GM18867 (cell line): ENCODE results near the gene ZMYND12.

Experiments used
- ATAC-seq: cut with Tn5 transposase; IDR thresholded peaks from one replicate; pipeline ENCODE4 v1.9.1; 2021; ENCODE audit warnings: mild to moderate bottlenecking, moderate library complexity; ENCODE audit not compliant: unreplicated experiment

Gene ZMYND12

GRCh38 chr1:42399315-42400100 is 56.3 kb downstream of the ZMYND12 start:
- ATAC-seq, result no peak

DNA sequence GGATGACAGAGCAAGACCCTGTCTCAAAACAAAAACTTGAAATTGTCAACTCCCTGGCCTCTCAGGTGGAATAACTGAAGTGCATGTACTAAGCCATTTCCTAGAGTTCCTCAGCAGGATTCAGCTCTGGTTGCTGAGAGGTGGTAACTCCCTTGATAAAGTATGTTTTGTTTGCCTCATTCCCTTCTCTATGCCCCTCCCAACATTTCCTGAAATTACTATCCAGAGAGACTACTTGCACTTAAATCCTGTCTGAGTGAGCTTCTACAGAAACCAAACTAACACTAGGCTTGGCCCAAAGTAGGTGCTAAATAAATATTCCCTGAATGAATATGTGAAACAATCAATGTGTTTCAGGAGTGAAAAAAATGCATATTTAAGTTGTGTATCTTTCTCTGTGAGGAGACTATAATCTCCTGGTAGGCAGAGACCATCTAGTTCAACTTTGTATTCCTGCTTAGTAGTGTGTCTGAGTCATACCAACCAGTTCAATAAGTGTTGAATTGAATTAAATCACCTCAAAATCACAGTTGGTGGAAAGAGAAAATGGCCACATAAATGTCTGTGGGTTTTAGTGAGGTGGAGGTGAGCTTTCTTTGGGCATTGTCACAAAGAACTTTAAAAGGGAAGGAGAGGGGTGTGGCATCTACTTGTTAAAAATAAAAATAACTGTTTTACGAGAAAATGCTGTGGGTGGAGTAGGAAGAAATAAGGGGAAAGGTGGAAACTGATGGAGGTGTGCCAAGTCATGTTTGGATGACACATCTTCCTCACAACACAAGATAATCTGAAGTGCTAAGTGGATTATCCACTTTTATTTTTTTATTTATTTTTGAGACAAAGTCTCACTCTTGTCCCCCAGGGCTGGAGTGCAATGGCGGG is 62.6 kb downstream of the ZMYND12 start:
- ATAC-seq, result no peak

DNA sequence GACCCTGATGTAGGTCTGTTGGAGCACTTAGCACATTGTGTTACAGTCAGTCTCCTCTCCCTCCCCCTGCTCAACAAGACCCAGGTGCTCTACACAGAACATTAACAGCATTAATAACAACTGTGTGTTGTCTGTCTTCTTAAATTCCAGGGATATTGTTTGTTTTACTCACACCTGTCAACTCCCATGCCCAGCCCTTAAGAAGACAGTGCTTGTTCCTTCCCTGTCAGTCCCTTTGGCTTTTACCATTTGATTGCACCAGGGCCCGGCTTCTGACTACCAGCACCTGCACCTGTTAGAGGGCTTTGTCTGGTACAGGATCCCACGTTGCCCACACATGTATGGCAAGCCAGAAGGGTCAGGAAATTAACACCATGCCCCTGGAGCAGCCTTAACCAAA is 63.6 kb downstream of the ZMYND12 start:
- ATAC-seq, result no peak

DNA sequence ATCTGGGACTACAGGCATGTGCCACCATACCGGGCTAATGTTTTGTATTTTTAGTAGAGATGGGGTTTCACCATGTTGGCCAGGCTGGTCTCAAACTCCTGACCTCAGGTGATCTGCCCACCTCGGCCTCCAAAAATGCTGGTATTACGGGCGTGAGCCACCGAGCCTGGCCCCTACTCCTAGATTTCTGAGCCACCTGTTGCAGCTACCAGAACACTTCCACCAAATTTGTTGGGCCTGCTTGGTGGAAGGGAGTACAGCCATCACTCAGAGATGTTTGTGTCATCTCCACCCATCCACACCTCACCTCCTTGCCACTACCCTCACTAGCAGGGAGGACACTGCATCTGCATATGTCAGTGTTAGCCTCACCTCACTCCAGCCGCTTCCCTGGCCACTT is 69.8 kb downstream of the ZMYND12 start:
- ATAC-seq, result no peak

- ATAC-seq, result no peak
These were observed 70.5 kb downstream of the ZMYND12 start for GRCh38 chr1:42385283-42385682.

DNA sequence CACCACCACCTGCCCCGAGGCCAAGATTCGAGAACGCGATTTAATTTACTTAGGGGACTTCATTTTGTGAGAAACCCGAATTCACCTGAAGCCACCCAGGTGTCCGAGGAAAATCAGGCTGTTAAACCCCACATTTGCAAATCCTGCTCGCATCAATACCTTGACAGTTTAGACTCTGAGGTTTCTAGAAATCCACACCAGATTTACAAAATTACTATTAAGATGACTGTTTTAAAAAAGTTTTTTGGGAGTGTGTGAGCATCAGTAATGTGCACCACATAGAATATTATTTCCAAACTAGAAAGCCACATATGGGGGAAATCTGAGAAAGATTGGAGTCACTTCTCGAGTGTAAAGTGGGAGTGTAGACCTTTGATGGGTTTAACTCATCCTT is 74.5 kb downstream of the ZMYND12 start:
- ATAC-seq, result no peak

DNA sequence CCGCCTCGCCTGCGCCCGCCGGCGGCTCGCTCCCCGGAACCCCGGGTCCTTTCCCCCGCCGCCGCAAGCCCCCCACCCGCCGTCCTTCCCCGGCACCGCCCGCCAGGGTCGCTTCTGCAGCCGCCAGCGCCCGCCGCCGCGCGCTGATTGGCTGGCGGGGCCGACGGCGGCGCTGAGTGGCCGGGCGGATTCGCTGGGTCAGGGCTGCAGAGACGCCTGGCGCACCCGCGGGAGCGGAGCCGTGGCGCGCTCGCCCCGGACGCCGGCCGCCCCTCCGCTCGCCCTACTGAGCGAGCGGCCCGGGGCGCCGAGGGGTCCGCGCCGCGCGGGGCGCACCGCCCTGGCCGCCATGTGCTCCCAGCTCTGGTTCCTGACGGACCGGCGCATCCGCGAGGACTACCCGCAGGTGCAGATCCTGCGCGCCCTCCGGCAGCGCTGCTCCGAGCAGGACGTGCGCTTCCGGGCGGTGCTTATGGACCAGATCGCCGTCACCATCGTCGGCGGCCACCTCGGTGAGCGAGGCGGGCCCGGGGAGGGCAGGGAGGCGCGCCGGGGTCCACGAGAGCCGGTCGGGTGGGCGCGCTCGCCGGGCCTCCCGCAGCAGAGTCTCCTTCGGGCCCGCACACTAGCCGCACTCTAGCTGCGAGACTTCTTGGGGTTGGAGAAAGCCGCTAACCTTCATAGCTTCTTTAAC is 75.1 kb downstream of the ZMYND12 start, which contains the start of gene RIMKLA:
Gene RIMKLA, plus strand, starts transcription at position 207 of the 694 bp plus-strand sequence. Its CDS starts 143 bp downstream, at position 350.
- peak; percentile 93 for ATAC-seq
